Esophagus mucosa (tissue), 1 donor: ENCODE data around the gene TNS2. TPM values are rescaled to one million over a fixed set of nuclear protein-coding genes. Genes with fewer than 3 reads are reported as not detected.
A peak's percentile ranks its signal among the peaks of the same experiment; 100 is the strongest.
"Not testable (repeated sequence)": the region's sequence is repeated elsewhere in the genome, so short reads cannot be mapped to it uniquely, and the experiment has no call there.

Experiments used
- ATAC-seq: fragments of 200-7000 bp; cut with Tn5 transposase; one replicate; pipeline ENCODE4 v1.9.1; 2020
- total RNA-seq: library from RNA; stranded (reverse); gene quantifications from one replicate; pipeline ENCODE4 v1.2.4, GENCODE V29; 2023
- donor health status: DM: yes; HTN: yes; CAD: no.

Gene TNS2
- total RNA-seq, 1 donor from 2014 or later: 10.6 TPM

- ATAC-seq: no peak
Measured at GRCh38 chr12:53069621-53070410, 20.0 kb downstream of the TNS2 start.

GRCh38 chr12:53070877-53071492 lies 21.1 kb downstream of the TNS2 start:
- ATAC-seq: peak; percentile 26

- ATAC-seq: no peak
Measured at GRCh38 chr12:53071591-53072551, 22.0 kb downstream of the TNS2 start.

- no peak for ATAC-seq
Measured at GRCh38 chr12:53073881-53074280, 24.0 kb downstream of the TNS2 start.

- no peak for ATAC-seq
Measured at GRCh38 chr12:53074283-53074998, 24.6 kb downstream of the TNS2 start.

GRCh38 chr12:53074999-53075370 lies 25.1 kb downstream of the TNS2 start:
- ATAC-seq: no peak

GRCh38 chr12:53076461-53076860 lies 26.6 kb downstream of the TNS2 start:
- ATAC-seq: no peak

- ATAC-seq: no peak
Measured at GRCh38 chr12:53077030-53077429, 27.2 kb downstream of the TNS2 start.

GRCh38 chr12:53078425-53079225 lies 28.8 kb downstream of the TNS2 start:
- ATAC-seq: peak; percentile 56

GRCh38 chr12:53079226-53080117 lies 29.6 kb downstream of the TNS2 start, which contains the start of gene SPRYD3:
Gene SPRYD3, minus strand, starts transcription at chr12:53079390. Its CDS starts 57 bp downstream, at chr12:53079333.
- peak; percentile 100 for ATAC-seq

GRCh38 chr12:53082637-53083175 lies 32.8 kb downstream of the TNS2 start:
- ATAC-seq: no peak

GRCh38 chr12:53086361-53086760 lies 36.5 kb downstream of the TNS2 start:
- ATAC-seq: no peak

GRCh38 chr12:53090105-53090504 lies 40.2 kb downstream of the TNS2 start:
- no peak for ATAC-seq

- no peak for ATAC-seq
Measured at GRCh38 chr12:53090554-53090953, 40.7 kb downstream of the TNS2 start.

GRCh38 chr12:53091756-53092155 lies 41.9 kb downstream of the TNS2 start:
- no peak for ATAC-seq

- no peak for ATAC-seq
Measured at GRCh38 chr12:53093777-53094393, 44.0 kb downstream of the TNS2 start.

GRCh38 chr12:53094394-53094787 lies 44.5 kb downstream of the TNS2 start:
- no peak for ATAC-seq

- not testable (repeated sequence) for ATAC-seq
Measured at GRCh38 chr12:53094796-53095595, 45.1 kb downstream of the TNS2 start.

- ATAC-seq: not testable (repeated sequence)
Measured at GRCh38 chr12:53095596-53095895, 45.7 kb downstream of the TNS2 start.
